Stimulated activated CD4-positive, alpha-beta T cell treated with anti-CD3 and anti-CD28 coated beads, Interleukin-1b, Interleukin-23, amount 100 ng/mL, for 1 hour (primary cell): ENCODE measurements around the gene SUCNR1.
"Not testable (repeated sequence)": the region's sequence is repeated elsewhere in the genome, so short reads cannot be mapped to it uniquely, and the experiment has no call there.

ENCODE experiments used
- DNase-seq, 2 donors: peaks; one replicate each; pipeline ENCODE4 v3.0.0-alpha.2; 2020; ENCODE audit warnings: low read depth in 2 of 2

SUCNR1 gene

DNA sequence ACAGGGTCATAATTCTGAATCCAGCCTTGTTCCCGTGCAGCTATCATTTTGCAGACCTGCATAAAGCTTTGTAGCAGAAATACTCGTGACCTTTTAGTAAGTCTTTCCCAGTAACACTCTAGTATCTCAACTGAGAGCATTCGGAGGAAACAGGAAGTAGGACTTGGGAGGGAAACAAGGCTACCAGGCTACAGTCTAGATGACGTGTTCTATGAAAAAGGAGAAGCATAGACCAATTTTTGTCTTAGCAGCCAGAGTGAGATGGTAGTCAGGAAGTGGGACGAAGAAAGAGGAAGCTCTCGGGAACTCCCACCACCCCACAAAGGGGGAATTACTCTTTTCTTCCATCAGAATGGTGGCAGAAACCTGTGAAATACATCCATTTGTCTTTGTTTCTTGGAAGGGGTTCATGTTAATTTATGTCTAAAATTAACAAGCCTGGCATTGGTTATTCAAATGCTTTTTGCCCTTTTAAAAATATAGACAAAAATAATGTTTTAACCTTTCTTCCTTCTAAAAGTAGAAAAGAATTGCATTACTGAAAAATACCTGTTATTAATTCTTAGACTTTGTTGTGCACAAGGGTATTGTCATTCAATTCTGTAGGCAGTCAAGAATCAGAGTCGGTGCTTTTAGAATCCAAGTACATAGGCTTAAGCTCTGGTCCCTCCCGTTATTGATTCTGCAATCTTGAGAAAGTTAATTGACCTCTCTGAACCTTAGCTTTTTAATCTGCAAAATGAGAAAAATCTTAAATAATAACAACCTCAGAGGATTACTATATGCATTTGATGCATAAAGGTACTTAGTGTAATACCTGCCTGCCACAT lies 1.6 kb upstream of the SUCNR1 start:
- no peak for DNase-seq

DNA sequence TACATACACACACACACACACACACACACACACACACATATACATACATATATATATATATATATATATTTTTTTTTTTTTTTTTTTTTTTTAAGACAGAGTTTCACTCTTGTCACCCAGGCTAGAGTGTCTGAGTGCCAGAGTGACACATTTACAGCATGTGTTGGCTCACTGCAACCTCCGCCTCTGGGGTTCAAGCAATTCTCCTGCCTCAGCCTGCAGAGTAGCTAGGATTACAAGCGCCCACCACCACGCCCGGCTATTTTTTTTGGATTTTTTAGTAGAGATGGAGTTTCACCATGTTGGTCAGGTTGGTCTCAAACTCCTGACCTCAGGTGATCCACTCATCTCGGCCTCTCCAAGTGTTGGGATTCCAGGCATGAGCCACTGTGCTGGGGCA lies 636 bp downstream of the SUCNR1 start:
- DNase-seq, result not testable (repeated sequence)

DNA sequence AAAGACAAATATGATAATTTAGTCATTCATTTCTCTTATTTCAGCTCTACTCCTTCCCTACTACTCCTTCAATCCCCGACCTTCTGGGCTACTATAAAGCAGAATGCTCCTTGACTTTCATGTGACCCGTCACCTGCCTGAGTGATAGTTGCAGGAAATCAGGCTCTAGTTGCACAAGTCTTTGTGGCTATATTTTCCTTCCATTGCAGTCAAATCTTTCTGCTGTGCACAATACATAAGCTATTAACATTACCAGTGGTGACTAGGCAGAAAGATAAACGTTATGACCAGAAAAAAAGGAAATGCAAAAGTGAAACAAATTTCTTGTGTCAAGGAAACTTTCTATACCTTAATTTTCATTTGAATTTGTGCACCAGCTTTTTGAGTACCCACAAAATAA lies 2.3 kb downstream of the SUCNR1 start:
- DNase-seq, result no peak

DNA sequence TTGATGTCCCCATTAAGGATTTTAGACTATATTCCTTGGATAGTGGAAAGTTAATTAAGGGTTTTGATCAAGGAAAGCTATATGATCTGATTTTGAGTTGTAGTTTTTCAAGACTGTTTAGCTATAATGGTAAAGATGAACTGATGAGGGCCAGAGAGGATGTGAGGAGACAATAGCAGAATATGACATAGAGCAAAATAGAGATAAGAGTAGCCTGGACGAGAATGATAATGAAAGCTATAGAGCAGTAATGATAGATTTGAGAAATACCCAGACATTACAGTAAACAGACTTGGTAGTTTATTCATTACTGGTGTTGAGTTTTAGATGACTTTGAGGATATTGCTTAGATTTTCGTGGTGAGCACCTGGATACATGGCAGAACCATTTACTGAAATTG lies 3.8 kb downstream of the SUCNR1 start:
- no peak for DNase-seq

DNA sequence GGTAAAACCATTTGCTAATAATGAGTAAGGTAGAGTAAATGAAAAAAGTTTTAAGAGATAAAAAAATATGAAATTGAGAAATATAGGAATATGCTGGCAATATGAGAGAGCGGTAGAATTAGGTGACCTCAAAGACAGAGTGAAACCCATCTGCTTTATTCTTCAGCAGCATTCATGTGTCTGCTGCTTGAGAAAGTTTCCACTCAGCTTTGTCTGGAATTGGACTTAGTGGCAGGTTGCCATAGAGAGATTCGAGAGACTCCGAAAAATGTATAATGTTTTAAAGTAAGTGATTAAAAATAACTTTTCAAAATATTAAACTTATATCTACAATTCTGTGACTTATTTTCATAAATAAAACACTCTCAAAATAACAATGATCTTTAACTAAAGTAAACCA lies 5.0 kb downstream of the SUCNR1 start:
- DNase-seq, result no peak

DNA sequence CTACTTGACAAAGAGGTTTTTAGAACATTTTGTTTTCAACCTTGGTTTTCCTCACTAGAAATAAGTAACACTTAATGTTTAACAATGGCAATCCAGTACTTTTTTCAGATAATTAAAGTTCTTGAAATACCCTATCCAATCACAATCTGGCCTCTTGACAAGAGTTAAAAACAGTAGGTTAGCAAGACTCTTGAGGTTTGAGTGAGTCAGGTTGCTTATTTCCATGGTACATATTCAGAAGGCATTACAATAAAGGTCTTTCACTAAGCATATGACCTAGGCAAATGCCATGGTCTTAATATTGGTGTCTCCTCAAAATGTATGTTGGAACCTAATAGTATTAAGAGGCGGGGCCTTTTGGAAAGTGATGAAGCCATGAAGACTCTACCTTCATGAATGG lies 5.6 kb downstream of the SUCNR1 start:
- DNase-seq, result no peak

DNA sequence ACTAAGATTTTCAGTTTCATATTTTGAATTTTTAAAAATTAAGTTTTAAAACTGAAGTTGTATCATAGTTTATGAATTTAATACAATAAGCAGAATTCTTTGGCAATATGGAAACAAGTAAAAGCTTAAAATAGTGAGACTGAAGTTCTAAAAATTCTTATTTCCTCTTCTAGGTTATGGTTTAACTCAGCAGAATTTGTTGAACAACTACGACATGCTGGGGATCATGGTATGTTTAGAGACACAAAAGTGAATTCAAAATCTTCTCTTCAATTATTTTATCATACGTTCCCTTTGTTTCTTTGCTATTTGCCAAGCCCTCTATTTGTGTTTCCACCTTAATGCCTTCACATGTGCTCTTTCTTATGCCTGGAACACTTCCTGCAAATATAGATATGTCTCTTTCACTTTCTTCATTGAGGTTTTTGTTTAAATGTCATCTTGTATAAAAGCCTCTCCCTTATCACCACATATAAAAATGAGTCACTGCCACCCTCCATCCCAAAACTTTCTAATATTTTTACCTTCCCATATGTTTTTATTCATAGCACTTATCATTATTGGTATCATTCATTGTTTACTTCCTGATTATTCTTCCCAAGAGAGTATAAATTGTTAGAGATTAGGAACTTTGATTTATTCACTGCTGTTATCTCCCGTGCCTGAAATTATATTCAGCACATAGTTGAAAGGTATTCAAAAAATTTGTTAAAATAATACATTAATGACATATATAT lies 6.4 kb downstream of the SUCNR1 start:
- no peak for DNase-seq

DNA sequence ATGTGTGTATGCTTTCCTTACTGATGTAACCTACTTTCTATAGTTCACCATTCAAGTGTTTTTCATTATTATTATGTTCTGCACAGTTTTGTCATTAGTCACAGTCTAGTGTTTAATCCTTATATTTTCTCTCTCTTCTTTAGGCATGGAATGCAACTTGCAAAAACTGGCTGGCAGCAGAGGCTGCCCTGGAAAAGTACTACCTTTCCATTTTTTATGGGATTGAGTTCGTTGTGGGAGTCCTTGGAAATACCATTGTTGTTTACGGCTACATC lies 6.9 kb downstream of the SUCNR1 start:
- DNase-seq, result no peak

DNA sequence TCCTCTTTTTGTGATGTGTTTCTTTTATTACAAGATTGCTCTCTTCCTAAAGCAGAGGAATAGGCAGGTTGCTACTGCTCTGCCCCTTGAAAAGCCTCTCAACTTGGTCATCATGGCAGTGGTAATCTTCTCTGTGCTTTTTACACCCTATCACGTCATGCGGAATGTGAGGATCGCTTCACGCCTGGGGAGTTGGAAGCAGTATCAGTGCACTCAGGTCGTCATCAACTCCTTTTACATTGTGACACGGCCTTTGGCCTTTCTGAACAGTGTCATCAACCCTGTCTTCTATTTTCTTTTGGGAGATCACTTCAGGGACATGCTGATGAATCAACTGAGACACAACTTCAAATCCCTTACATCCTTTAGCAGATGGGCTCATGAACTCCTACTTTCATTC lies 7.7 kb downstream of the SUCNR1 start:
- DNase-seq, result no peak

DNA sequence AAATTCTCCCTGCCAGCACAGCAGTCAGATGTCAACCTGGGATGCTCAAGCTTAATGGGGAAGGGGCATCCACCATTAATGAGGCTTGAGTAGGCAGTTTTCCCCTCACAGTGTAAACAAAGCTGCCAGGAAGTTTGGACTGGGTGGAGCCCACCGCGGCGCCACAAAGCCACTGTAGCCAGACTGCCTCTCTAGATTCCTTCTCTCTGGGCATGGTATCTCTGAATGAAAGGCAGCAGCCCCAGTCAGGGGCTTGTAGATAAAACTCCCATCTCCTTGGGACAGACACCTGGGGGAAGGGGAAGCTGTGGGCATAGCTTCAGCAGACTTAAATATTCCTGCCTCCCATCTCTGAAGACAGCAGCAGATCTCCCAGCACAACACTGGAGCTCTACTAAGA lies 12.0 kb downstream of the SUCNR1 start:
- not testable (repeated sequence) for DNase-seq

DNA sequence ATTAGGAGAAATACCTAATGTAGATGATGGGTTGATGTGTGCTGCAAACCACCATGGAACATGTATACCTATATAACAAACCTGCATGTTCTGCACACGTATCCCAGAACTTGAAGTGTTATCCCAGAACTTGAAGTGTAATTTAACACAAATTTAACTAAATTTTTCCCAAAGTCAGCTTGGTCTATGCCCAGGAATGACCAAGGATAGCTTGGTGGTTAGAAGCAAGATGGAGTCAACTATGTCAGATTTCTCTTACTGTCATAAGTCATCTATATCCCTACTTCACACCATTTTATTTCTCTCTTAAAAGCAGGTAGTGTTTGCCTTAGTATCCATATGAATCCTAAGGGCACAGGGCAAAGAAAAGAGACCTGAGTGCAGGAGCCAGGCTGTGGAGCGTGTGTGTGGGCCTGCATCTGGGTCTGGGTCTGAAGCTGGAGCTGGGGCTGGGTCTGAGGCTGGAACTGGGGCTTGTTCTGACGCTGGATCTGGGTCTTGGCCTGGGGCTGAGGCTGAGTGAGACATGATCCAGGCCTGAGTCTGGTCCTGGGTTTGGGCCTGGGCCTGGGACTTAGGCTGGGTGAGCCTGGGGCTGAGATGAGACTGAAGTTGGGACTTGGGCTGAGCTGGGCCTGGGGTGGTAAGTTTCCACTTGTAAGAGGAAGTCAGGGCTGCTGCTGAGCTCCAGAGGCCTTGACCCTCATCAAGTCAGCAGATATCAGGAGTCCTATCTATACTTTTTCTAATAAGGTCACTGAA lies 14.2 kb downstream of the SUCNR1 start:
- DNase-seq, result not testable (repeated sequence)

DNA sequence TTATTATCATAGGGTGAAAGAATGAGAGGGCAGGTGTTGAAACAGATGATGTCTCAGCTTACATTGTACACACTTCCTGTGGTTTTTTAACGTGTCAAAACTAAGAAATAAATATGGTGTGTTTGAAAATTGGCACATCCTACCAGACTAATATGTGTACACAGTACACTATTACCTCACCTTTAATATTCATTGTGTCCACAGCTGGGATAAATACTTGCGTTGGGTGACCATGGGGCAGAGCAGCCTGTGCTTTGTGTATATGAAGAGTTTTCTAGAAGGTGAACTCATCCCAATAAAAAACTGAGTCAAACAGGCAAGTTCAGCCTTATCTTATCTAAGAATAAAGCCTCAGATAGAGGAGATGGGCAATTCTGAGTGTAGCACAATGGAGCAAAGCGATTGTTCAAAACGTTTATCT lies 17.3 kb downstream of the SUCNR1 start:
- DNase-seq, result no peak

DNA sequence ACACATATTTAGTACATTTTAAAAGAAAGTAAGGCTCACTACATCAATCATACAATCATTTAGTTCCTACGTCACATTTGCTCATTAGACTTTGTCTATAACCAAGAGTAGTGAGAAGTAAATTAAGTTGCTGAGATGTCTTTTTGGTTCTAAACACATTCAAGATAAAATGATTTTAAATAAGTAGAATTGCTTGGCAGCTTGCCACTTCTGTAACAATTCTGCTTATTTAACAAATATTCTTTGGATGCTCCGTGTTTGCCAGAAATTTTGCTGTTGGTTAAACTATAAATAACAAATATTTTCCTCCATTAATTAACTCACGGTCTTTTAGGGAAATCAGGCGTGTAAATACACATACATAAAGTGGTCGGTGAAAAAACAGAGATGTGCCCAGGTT lies 18.3 kb downstream of the SUCNR1 start:
- DNase-seq, result no peak

DNA sequence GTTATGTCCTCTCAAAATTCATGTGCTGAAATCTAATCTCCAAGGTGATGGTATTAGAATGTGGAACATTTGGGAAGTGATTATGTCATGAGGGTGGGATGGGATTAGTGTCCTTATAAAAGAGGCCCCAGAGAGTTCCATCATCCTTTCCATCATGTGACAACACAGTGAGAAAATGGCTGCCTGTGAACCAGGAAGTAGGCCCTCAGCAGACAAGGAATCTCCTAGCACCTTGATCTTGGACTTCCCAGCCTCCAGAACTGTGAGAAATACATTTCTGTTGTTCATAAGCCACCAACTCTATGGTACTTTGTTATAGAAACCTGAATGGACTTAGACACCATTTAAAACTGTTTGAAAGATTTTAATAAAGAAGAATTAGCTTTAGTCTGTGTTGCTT lies 20.8 kb downstream of the SUCNR1 start:
- no peak for DNase-seq

DNA sequence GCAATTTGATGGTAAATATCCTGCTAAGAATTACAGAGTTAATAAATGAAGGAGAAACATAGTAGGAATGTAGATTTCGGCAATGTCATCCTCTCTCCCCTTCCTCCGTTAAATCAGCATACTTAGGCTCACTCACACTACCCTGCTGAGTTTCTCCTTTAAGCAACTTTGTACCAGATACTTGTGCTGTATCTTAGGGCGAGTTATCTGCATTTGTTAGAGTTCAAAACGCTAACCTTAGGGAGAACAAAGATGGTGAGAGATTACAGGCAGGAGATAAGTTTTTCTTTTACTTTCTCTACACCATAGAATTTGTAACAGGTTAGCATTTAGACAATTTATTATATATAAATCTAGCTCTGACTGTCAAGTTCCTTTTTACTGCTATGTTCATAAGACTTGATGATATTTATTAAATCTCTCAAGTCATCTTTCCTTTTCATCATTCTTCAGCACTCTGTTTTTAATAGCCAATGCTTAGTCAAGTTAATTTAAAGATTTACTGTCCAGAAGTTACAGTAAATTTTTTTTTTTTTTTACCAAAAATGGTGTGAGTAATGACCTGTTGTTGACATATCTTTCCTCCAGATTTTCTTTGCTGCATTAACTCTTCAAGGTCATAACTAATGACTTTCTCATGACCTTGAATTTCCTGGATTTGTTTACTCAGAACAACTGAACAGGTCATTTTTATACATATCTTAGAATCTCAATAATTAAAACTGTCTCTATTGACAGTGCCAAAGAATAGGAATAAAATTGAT lies 22.2 kb downstream of the SUCNR1 start:
- DNase-seq, result no peak

DNA sequence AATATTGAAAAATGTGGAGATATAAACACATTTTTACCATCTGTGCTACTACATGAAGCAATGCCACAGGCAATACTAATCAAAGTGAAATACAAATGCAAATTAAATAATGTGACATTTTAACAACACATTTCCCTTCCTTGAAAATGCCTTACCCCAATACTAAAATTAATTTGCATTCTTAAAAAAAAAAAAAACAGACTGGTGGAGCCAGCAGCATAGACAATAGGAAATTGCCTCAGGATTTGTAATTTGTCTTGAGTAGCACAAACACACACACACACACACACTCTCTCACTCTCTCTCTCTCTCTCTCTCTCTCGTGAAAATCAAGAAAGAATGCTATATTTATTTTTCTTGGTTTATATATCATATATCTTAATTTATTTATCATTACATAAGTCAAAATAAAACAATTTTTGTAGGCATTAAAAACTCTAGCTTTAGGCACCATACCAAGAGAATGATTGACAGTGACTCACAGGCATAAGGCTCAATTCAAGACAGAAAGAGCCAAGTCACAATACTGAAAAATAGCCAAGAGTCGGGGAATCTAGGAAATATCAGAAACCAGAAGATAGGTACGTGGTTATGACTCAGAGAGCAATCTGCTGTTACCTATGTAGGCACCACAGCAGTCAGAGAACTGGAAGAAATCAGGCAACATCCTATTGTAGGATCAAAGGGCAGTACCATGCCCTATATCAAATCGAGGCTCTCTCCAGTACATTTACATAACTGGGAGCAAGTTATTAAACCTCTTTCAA lies 23.0 kb downstream of the SUCNR1 start:
- DNase-seq, result no peak

DNA sequence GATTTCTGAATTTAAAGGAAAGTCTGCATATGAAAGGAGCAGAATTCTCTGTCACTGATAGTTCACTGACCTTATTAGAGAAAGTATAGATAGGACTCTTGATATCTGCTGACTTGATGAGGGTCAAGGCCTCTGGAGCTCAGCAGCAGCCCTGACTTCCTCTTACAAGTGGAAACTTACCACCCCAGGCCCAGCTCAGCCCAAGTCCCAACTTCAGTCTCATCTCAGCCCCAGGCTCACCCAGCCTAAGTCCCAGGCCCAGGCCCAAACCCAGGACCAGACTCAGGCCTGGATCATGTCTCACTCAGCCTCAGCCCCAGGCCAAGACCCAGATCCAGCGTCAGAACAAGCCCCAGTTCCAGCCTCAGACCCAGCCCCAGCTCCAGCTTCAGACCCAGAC lies 24.7 kb downstream of the SUCNR1 start:
- not testable (repeated sequence) for DNase-seq

DNA sequence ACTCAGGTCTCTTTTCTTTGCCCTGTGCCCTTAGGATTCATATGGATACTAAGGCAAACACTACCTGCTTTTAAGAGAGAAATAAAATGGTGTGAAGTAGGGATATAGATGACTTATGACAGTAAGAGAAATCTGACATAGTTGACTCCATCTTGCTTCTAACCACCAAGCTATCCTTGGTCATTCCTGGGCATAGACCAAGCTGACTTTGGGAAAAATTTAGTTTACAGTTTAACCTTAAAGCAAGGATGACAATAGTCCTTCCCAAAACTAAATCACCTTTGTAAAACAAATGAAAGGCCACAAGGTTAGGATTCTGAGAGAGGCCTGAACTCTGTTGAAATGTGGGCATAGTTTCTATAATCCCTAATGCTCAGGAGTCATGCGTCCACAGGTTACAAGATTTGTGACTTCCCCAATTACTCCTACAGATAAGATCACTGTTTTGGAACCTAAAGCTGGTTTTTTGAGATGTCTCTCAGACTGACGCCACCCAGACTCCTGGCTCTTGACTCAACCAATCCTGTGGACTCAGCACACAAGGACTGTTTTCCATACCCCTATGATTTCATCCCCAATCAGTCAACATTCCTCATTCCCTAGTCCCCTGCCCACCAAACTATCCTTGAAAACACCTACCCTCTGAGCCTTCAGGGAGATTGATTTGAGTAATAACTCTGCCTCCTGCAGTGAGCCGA lies 25.3 kb downstream of the SUCNR1 start:
- DNase-seq, result not testable (repeated sequence)

DNA sequence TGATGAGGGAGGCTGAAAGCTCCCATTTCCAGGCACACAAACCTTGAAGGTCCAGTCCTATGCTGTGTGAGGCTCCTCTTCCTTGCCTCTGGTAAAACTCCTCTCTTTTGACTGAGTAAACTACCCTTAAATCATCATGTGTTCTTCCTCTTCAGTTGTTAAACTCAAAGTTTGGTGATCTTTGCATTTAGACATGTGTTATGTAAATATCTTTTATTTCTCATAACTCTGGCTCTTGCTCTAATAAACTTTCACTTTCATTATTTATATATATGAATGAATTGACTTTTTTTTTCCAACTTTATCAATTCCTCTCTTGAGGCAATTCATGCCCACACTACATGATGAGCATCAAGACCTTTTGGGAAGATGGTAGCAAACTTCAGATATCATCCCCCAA lies 26.6 kb downstream of the SUCNR1 start:
- no peak for DNase-seq

DNA sequence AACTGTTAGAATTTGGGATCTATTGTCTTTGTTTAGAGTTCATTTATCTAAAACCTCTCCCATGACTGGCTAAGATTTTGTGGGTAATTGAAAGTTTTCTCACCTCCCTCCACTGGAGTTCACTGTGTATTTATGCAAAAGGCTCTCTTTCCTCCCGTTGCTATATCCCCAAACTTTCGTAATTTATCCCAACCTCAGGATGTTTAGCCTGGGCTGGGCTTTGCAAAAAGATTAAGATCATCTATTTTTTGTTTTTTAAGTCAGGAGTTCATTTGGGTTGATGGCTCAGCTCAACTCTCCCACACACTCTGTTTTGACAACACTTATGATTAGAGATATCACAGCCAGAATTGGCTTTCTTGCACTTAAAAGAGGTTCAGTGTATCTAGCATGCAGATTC lies 27.0 kb downstream of the SUCNR1 start:
- no peak for DNase-seq
